Measurements from ENCODE around the gene CTNND2. TPM values are rescaled to one million over a fixed set of nuclear protein-coding genes. Genes with fewer than 3 reads are reported as not detected.

Gene CTNND2
- total and polyA plus RNA-seq, 2 donors: 0.24 to 1.4 TPM

DNA sequence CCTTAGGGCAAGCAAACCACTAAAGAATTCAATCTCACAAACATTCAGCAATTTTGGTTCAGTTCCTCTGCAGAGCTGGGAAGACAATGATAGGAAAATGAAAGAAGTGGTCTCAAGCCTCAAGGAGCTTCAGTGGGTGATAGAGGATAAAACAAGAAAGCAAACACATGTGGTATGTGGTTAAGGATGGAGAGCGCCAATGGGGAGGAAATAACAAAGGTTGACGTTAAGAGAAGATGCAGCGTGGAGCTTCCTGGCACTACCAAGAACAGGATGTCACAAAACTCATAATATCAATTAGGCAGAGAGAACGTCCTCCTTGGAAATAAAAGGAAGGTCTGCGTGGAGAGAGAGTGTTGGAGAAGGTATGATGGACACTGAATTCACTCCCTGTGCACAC, 731.8 kb downstream of the CTNND2 start:
- no peak overlapping the region for H3K4me3 ChIP-seq (ENCODE audit: low read depth, low read length)
- H3K36me3 ChIP-seq (ENCODE audit: insufficient read depth): no peaks in the 10 kb centered on the region
- WGBS: 77% methylated on average over 5 of the region's 5 CpGs

DNA sequence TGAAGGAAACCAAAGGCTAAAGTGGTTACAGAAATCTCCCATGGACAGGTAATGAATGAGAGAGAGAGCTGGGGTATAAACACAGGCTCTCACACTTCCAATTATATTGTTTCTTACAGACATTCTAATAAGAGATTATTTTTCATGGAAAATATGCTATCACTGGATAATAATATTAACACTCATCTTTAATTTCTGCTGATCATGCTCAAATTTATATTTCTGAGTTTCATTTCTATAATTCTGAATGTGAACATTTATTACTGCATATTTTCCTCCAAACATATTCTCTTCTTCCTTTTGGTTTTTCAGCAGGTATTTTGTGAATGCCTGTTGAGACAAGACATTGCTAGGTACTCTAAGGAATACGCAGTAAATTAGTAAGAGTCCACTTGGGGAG, 733.0 kb downstream of the CTNND2 start:
- H3K27ac ChIP-seq (ENCODE audit: low read depth): no peak overlapping the region
- H3K4me3 ChIP-seq (ENCODE audit: low read depth, low read length): no peak overlapping the region
- H3K36me3 ChIP-seq (ENCODE audit: insufficient read depth): no peaks in the 10 kb centered on the region
- WGBS: 88% methylated on average over 1 of the region's 1 CpG
- H3K4me1 ChIP-seq (ENCODE audit: insufficient read depth): no peaks in the 10 kb centered on the region
- DNase-seq (ENCODE audit: extremely low spot score): no peak

More for the DNA sequence above, 731.8 kb downstream of the CTNND2 start:
- Histone ChIP-seq H3K4me1 (ENCODE audit: insufficient read depth) (no peaks in the 10 kb centered on the region), H3K27ac (ENCODE audit: low read depth) (no peak overlapping the region)
- DNase-seq (ENCODE audit: extremely low spot score): no peak

DNA sequence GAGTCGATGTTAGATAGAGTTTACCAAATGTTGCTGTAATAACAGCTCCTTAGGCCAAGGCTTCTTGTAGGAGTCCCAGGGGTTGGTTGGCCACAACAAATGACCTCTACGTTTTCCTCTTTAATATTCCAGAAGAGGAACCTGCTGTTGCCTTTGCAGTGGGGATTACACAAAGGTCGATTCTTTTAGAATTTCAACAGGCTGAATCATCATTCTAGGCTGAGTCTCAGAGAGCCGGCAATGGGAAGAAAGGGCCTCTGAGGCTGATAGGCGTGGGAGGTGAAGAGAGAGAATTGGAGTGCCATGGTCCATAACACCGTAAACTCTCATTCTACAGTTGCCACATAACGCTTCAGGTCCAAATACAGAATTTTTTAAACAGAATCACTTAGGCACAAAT, 737.3 kb downstream of the CTNND2 start:
- DNase-seq (ENCODE audit: extremely low spot score): no peak
- Histone ChIP-seq H3K4me3 (ENCODE audit: low read depth, low read length) (no peak overlapping the region), H3K36me3 (ENCODE audit: insufficient read depth) (no peaks in the 10 kb centered on the region), H3K4me1 (ENCODE audit: insufficient read depth) (no peaks in the 10 kb centered on the region), H3K27ac (ENCODE audit: low read depth) (no peak overlapping the region)
- WGBS: 80% methylated on average over 7 of the region's 7 CpGs

DNA sequence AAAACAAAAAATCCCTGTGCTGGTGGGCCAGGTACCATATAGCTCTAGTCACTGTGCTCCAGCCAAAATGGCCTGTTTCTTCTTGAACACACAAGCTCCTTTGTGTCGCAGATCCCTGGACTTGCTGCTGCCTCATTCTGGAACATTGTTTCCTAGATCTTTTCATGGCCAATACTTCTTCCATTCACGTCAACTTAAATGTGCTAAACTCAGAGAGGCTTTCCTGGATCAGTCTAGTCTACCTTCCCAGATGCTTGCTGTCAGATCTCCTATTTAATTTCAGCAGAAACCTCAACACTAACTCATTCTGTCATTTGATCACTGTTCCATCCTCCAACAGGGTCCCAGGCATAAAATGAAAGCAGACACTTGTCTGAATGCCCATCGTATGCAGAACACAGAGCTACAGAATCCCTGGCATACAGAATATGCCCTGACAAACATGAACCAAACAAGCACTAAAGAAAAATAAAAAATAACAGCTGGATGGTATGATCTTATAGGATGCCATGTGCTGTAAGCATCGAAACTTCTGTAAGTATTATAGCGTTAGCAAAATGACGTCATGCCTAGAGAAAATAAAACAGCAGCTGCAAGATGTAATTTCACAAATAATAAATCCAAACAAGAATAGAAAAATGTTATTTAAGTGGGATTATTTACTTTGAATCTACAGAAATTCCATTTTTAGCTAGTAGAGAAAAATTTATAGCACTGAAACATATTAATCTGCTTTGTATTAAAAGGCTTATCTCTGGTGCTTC, 739.5 kb downstream of the CTNND2 start:
- no peak for DNase-seq (ENCODE audit: extremely low spot score)
- H3K27ac ChIP-seq (ENCODE audit: low read depth): no peak overlapping the region
- 44% methylated on average over 6 of the region's 6 CpGs for WGBS

DNA sequence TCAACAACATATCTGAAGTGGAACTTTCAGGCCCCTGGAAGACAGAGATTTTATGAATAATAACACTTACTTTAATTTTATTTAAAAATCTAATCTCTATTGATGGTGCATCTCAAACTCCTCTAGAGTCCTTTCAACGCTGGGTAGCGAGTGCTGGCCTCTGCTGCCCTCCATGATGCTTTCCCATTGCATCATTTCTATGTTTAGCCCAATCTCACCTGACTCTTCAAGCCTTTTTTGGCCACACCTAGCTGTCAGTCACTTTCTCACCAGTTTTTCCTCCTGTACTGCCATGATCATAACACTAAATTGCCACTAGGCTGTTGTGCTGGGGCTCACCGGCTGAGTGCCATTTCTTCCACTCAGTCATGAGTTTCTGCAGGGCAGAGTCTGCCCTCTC, 747.1 kb downstream of the CTNND2 start:
- DNase-seq (ENCODE audit: extremely low spot score): no peak
- Histone ChIP-seq H3K4me1 (ENCODE audit: insufficient read depth) (no peaks in the 10 kb centered on the region), H3K4me3 (ENCODE audit: low read depth, low read length) (no peak overlapping the region), H3K27ac (ENCODE audit: low read depth) (no peak overlapping the region), H3K36me3 (ENCODE audit: insufficient read depth) (no peaks in the 10 kb centered on the region)
- 72% methylated on average over 3 of the region's 3 CpGs for WGBS

More for the DNA sequence above, 739.5 kb downstream of the CTNND2 start:
- Histone ChIP-seq H3K36me3 (ENCODE audit: insufficient read depth) (no peaks in the 10 kb centered on the region), H3K4me1 (ENCODE audit: insufficient read depth) (no peaks in the 10 kb centered on the region), H3K4me3 (ENCODE audit: low read depth, low read length) (no peak overlapping the region)

DNA sequence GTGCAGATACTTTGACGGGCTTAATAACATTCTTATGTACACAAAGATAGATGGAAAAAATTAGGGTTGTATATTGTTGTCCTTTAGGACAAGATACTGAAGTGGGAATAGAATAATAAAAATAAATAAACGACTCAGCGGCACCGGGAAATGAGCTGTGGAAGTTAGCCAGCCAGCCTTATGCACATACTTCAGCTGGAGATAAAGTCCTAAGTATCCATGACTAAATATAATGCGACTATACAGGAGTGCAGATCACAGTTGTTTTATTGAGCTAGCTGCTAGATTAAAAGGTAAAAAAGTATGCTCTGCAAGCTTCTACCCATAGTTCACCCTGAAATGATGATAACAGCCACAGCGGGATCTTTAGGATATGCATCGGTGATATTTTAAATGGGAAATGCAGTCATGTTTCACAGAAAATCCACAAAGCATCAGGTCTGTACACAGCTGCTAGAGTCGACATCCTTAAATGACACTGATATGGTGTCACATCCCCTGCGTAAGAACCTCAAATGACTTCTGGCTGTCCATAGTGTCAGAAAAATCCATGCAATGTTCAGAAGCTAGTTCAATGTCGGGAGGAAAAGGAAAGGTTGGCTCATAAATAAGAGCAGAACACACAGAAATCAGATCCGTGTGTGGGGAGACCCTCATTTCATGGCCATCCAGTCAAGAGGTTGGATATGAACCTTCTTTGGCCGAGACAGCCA, 750.4 kb downstream of the CTNND2 start:
- Histone ChIP-seq H3K4me1 (ENCODE audit: insufficient read depth) (no peaks in the 10 kb centered on the region), H3K27ac (ENCODE audit: low read depth) (no peak overlapping the region), H3K4me3 (ENCODE audit: low read depth, low read length) (no peak overlapping the region), H3K36me3 (ENCODE audit: insufficient read depth) (no peaks in the 10 kb centered on the region)
- WGBS: 58% methylated on average over 12 of the region's 12 CpGs
- DNase-seq (ENCODE audit: extremely low spot score): no peak

DNA sequence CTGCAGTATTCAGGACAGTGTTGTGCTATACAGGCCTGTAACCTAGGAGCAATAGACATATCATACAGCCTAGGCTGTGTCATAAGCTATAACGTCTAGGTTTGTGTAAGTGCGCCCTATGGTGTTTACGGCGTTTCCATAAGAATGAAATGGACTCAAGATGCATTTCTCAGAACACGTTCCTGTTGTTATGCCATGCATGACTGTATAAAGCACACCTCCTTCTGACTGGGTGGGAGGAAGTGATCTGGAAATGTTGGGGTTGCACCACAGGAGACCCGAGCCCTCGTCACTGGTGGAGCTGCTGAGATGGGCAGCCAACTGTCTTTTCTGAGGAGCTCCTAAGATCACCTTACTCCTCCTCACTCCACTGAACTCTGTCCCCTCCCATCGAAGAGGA, 751.9 kb downstream of the CTNND2 start:
- no peak for DNase-seq (ENCODE audit: extremely low spot score)
- H3K36me3 ChIP-seq (ENCODE audit: insufficient read depth): no peaks in the 10 kb centered on the region
- no peaks in the 10 kb centered on the region for H3K4me1 ChIP-seq (ENCODE audit: insufficient read depth)
- H3K4me3 ChIP-seq (ENCODE audit: low read depth, low read length): no peak overlapping the region
- H3K27ac ChIP-seq (ENCODE audit: low read depth): no peak overlapping the region
- WGBS: 85% methylated on average over 8 of the region's 8 CpGs

DNA sequence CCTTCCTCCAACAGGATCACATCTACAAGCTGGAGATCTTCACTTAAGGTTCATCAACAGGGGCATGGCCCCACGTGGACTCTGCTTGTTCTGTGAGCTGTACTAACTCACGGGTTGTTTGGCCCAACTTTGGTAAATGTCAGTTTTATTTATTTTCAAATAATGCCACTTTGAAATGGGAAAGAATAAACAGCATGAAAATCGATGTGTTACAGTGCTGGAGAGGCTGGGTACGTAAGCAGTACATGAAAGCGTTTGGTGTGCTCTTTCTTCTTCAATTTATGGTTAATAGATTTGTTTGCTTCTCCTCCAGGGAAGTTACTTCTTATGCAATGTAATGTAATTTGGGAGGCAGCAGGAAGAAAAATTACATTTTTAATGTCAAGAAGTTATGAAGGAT, 753.3 kb downstream of the CTNND2 start:
- no peak overlapping the region for H3K4me3 ChIP-seq (ENCODE audit: low read depth, low read length)
- WGBS: 61% methylated on average over 5 of the region's 5 CpGs
- no peaks in the 10 kb centered on the region for H3K4me1 ChIP-seq (ENCODE audit: insufficient read depth)
- no peak for DNase-seq (ENCODE audit: extremely low spot score)
- H3K27ac ChIP-seq (ENCODE audit: low read depth): no peak overlapping the region
- H3K36me3 ChIP-seq (ENCODE audit: insufficient read depth): no peaks in the 10 kb centered on the region

DNA sequence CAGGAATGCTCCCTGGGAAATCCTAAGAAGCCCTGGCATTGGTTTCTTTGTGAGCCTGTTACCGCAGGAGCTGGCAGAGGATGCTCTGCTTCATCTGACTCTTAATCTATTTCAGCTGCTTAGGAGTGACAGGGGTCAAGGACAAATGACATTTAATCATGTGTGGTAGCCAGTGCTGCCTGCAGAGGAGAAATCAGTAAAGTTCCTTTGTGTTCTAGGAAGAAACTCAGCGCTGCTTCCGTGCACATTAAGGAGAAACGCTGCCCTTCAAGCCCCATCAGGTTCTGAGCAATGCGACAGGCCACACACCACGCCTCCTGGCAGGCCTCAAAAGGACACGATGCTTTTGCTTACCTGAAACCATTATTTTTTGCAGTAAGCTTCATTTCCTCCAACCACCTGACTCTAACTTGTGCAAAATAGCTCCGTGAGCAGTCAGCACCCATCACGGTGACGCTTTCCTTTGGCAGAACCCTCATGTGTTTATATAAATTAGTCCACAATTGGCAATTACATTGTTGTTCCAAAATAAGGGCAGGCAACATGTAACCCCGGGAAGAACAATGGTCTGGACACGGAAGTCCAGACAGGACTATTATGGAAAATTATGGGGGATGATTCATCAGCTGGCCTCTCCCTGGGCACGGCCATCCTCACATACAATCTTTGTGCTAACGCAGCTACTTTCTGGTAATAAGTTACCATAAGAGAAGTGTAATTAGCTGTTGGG, 755.3 kb downstream of the CTNND2 start:
- Histone ChIP-seq H3K27ac (ENCODE audit: low read depth) (no peak overlapping the region), H3K4me1 (ENCODE audit: insufficient read depth) (no peaks in the 10 kb centered on the region), H3K36me3 (ENCODE audit: insufficient read depth) (no peaks in the 10 kb centered on the region), H3K4me3 (ENCODE audit: low read depth, low read length) (no peak overlapping the region)
- 79% methylated on average over 14 of the region's 14 CpGs for WGBS
- no peak for DNase-seq (ENCODE audit: extremely low spot score)

DNA sequence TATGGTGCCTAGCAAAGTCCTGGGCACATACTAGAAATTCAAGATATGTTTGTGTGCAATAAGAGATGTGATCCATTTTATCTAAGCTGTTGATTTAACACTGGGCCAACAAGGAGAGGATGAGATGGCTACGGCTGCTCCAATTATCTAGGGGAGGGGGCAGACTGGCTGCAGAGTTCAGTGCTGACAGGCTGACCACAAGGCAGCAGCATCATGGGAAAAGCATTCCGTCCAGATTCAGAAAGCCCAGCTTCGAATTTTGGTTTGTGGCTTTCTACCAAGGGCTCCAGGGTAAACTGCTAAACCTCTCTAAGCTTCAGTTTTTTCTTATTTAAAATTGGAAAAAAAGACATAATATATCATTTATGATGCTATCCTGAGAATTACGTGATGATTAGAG, 758.1 kb downstream of the CTNND2 start:
- Histone ChIP-seq H3K27ac (ENCODE audit: low read depth) (no peak overlapping the region), H3K4me1 (ENCODE audit: insufficient read depth) (no peaks in the 10 kb centered on the region), H3K36me3 (ENCODE audit: insufficient read depth) (no peaks in the 10 kb centered on the region), H3K4me3 (ENCODE audit: low read depth, low read length) (no peak overlapping the region)
- whole genome bisulfite sequencing: 28% methylated on average over 4 of the region's 4 CpGs
- DNase-seq (ENCODE audit: extremely low spot score): no peak

DNA sequence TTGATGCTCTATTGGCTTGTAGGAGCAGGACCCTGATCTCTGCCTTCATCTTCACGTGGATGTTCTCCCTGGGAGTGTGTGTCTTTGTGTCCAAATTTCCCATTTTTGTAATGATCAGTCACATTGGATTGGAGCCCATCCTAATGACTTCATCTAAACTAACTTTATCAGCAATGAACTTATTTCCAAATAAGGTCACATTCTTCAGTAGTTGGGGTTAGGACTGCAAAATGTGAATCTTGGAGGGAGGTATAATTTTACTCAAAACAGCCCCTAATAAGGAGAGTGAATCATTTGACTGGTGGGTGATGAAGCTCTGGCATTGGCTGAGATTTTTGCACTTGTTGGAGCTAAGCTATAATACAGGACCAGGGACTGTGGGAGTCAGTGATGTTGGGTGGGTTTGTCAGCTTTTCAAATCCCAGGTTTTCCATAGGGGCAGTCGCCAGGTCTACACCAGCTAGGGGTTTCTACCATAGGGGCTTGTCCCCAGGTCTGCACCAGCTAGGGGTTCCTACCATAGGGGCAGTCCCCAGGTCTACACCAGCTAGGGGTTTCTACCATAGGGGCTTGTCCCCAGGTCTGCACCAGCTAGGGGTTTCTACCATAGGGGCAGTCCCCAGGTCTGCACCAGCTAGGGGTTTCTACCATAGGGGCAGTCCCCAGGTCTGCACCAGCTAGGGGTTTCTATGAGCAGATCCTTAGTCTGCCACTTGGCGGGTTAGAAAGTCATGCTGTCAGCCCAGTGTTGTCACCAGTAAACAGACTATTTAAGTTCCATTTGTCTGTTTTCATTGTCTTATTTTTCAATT, 760.6 kb downstream of the CTNND2 start:
- Histone ChIP-seq H3K27ac (ENCODE audit: low read depth) (no peak overlapping the region), H3K4me1 (ENCODE audit: insufficient read depth) (no peaks in the 10 kb centered on the region), H3K36me3 (ENCODE audit: insufficient read depth) (no peaks in the 10 kb centered on the region), H3K4me3 (ENCODE audit: low read depth, low read length) (no peak overlapping the region)
- WGBS: 41% methylated on average over 3 of the region's 3 CpGs
- DNase-seq (ENCODE audit: extremely low spot score): no peak

DNA sequence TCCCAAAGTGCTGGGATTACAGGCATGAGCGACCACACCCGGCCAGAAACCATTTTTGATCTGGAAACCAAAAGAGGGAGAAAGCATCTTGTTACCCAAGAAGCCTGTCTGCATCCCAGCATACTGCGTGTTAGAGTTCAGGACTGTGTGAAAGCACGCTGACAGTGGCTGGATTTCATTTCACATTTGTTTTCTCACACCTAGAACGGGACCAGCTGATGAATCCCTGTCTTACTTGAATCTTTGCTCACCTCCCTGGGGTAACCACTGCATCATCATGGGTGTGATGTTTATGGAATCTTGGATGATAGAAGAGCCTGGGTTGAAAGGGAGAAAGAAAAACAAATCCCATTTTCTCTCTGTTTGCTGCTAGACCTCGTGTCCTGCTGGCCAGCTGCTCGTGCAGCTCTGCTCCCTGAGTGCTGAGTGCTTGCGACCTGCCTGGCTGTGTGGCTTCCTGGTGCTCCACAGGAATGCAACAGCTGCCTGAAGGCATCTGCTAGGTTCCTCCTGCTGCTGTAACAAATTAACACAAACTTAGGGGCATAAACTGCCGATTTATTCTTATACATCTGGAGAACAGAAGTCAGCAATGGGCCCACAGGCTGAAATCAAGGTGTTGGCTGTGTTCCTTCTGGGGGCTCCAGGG, 764.9 kb downstream of the CTNND2 start:
- no peaks in the 10 kb centered on the region for H3K4me1 ChIP-seq (ENCODE audit: insufficient read depth)
- WGBS: 42% methylated on average over 9 of the region's 9 CpGs
- H3K27ac ChIP-seq (ENCODE audit: low read depth): no peak overlapping the region
- H3K4me3 ChIP-seq (ENCODE audit: low read depth, low read length): no peak overlapping the region
- no peaks in the 10 kb centered on the region for H3K36me3 ChIP-seq (ENCODE audit: insufficient read depth)
- no peak for DNase-seq (ENCODE audit: extremely low spot score)

DNA sequence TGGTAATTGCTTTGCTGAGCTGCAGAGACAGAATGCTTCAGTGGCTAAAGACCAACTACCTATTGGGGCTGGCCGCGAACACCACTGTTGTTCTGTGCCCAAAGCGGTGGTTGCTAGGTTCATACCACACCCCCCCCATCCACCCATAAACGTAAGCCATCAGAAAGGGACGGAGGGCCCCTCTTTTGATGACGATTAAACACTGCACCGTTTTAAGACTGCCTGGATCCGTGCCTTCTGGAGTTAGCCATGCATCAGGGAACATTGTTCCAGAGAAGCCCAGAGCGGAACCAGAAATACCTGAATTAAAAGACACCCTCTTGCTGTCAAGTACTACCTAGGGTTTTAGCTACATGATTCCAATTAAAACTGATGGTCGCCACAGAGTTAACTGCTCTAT, 774.1 kb downstream of the CTNND2 start:
- Histone ChIP-seq H3K27ac (ENCODE audit: low read depth) (no peak overlapping the region), H3K36me3 (ENCODE audit: insufficient read depth) (no peaks in the 10 kb centered on the region), H3K4me1 (ENCODE audit: insufficient read depth) (no peaks in the 10 kb centered on the region), H3K4me3 (ENCODE audit: low read depth, low read length) (no peak overlapping the region)
- WGBS: 77% methylated on average over 10 of the region's 10 CpGs
- DNase-seq (ENCODE audit: extremely low spot score): no peak
